GM13976 (cell line): ENCODE measurements around the gene MSI2.
"Not testable (repeated sequence)": the region's sequence is repeated elsewhere in the genome, so short reads cannot be mapped to it uniquely, and the experiment has no call there.

ENCODE experiments used
- DNase-seq: peaks from one replicate; pipeline ENCODE4 v3.0.0; 2012; ENCODE audit warnings: low spot score
- CTCF ChIP-seq: IDR thresholded peaks from 2 replicates; pipeline ENCODE4 v1.5.1; 2012; ENCODE audit warnings: borderline replicate concordance, mild to moderate bottlenecking; ENCODE audit not compliant: insufficient read depth; ENCODE audit errors: extremely low read depth, missing control alignments, control extremely low read depth
- in situ Hi-C: fragments of 300-500 bp; cut with MboI; formaldehyde crosslinking; loops from one replicate; pipeline ENCODE4 v1.12.0; 2022; ENCODE audit warnings: low sequenced_read_pairs, mixed read lengths, inconsistent platforms; ENCODE audit not compliant: unreplicated experiment

Gene MSI2

GRCh38 chr17:57213180-57213825 is 43.0 kb upstream of the MSI2 start:
- TF ChIP-seq CTCF = no peak
- in situ Hi-C loops = no loop called here
- no peak for DNase-seq

- TF ChIP-seq CTCF = no peak
- in situ Hi-C loops = no loop called here
- DNase-seq = no peak
These were observed 41.0 kb upstream of the MSI2 start for GRCh38 chr17:57215317-57215716.

GRCh38 chr17:57221366-57222350 is 34.7 kb upstream of the MSI2 start:
- no peak for TF ChIP-seq CTCF
- in situ Hi-C loops = no loop called here
- no peak for DNase-seq

- in situ Hi-C loops = not testable (repeated sequence)
These were observed 33.9 kb upstream of the MSI2 start for GRCh38 chr17:57222422-57222821.

GRCh38 chr17:57225127-57225526 is 31.2 kb upstream of the MSI2 start:
- in situ Hi-C loops = no loop called here
- no peak for DNase-seq
- no peak for TF ChIP-seq CTCF

More at GRCh38 chr17:57222422-57222821, 33.9 kb upstream of the MSI2 start:
- DNase-seq = not testable (repeated sequence)

GRCh38 chr17:57226793-57227192 is 29.5 kb upstream of the MSI2 start:
- DNase-seq = no peak
- no peak for TF ChIP-seq CTCF
- in situ Hi-C loops = no loop called here

- no peak for TF ChIP-seq CTCF
- in situ Hi-C loops = no loop called here
These were observed 27.4 kb upstream of the MSI2 start for GRCh38 chr17:57228911-57229310.

More at GRCh38 chr17:57228911-57229310, 27.4 kb upstream of the MSI2 start:
- DNase-seq = no peak
